Thymus (tissue), 11 donors: ENCODE results near the gene LTN1. TPM values are rescaled to one million over a fixed set of nuclear protein-coding genes. Genes with fewer than 3 reads are reported as not detected.
"Not testable (repeated sequence)": the region's sequence is repeated elsewhere in the genome, so short reads cannot be mapped to it uniquely, and the experiment has no call there.

Source experiments
- DNase-seq, 9 donors: peaks; one replicate each; pipeline ENCODE4 v3.0.0-alpha.2; 2013; ENCODE audit warnings: low spot score in 9 of 9, low read depth in 6 of 9, missing footprints in 1 of 9
- H3K27ac ChIP-seq, 2 donors: one replicate each; pipeline ENCODE4 v1.5.1; 2013; ENCODE audit warnings: control low read depth in 1 of 2, low read depth in 1 of 2, low read length in 1 of 2, mild to moderate bottlenecking in 1 of 2, moderate library complexity in 1 of 2
- H3K27me3 ChIP-seq, 2 donors: one replicate each; pipeline ENCODE4 v1.5.1; 2013; ENCODE audit warnings: low read length in 1 of 2; ENCODE audit not compliant: control insufficient read depth in 2 of 2, insufficient read depth in 1 of 2
- H3K36me3 ChIP-seq, 2 donors: one replicate each; pipeline ENCODE4 v1.5.1; 2013; ENCODE audit warnings: low read length in 1 of 2, mild to moderate bottlenecking in 1 of 2, moderate library complexity in 1 of 2; ENCODE audit not compliant: control insufficient read depth in 2 of 2, insufficient read depth in 2 of 2
- H3K4me1 ChIP-seq, 2 donors: one replicate each; pipeline ENCODE4 v1.5.1; 2013; ENCODE audit warnings: low read length in 2 of 2; ENCODE audit not compliant: control insufficient read depth in 2 of 2, insufficient read depth in 2 of 2
- H3K4me3 ChIP-seq, 2 donors: one replicate each; pipeline ENCODE4 v1.5.1; 2013; ENCODE audit warnings: low read length in 2 of 2, control low read depth in 1 of 2, mild to moderate bottlenecking in 1 of 2
- H3K9me3 ChIP-seq, 2 donors: one replicate each; pipeline ENCODE4 v1.5.1; 2013; ENCODE audit warnings: low read length in 1 of 2, mild to moderate bottlenecking in 1 of 2; ENCODE audit not compliant: control insufficient read depth in 2 of 2, insufficient read depth in 1 of 2
- WGBS: extraction: QIAGEN DNeasy Blood & Tissue Kit; methylation state at CpG from one replicate; pipeline ENCODE4 v1.1.7; 2013; 5-methylcytosine and 5-hydroxymethylcytosine counted together
- polyA plus RNA-seq: library from polyadenylated mRNA; stranded (reverse); fragments of 200-250 nt; gene quantifications from one replicate; pipeline ENCODE4 v1.2.3, GENCODE V29; 2013
- total RNA-seq: library from RNA; stranded (reverse); fragments of 120-200 nt; gene quantifications from one replicate; pipeline ENCODE4 v1.2.4, GENCODE V29; 2013
- donor health status: healthy.

Gene LTN1
- total and polyA plus RNA-seq, 2 donors: 10.4 to 20.9 TPM

DNA sequence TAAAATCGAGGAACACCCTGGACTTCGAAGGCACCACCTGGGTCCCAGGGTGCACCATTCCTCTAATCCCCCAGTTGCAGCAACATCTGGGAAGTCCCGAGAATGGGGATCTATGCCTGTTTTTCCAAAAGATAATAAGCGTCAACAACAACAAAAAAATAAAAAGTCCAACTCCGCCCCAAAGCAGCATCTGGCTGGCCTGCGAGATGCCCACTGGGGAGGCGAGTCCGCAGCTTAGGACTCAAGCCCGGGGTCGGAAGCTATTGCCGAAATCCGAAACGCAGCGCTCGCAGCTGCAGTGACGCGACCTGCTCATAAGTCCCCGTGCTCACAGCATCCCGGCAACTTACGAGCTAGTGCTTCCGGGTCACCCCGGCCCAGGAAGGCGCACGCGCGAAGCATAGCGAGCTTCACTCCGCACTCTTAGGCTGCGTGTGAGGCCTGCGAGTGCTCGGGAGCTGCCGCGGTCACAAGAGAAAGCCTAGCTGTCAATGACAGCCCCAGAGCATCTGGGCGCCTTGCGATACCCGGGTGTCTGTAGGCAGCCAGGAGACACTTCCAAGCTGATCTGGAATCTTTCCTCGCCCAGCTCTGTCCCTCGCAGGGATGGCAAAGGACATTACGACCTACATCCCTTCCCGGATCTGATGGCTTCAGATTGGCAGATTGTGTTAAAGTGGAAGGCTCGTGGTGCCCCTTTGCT lies 9.9 kb upstream of the LTN1 start:
- WGBS: under 1% methylated on average over 41 of the region's 41 CpGs
- H3K27ac ChIP-seq: peak overlapping the region; percentile 97 to 98

DNA sequence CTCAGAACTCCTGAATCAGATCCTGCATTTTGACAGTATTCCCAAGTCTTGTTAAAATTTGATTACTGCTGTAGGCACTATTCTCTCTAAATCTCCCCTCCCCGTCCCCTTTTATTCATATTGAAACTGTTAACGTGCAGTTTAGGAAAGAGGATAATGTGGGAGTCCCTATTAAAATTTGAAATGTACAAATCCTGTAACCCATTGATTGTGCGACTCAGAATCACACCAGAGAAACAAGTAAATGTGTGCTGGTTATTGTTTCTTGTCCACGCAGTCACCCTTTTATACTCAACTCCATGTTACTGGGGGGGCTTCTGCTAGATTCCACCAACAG lies 584 bp upstream of the LTN1 start:
- 66% methylated on average over 4 of the region's 4 CpGs for WGBS
- Histone ChIP-seq H3K27ac (peak overlapping the region; percentile 89 to 92), H3K27me3 (no peaks in the 10 kb centered on the region)

More for the DNA sequence above, 9.9 kb upstream of the LTN1 start:
- H3K27me3 ChIP-seq: no peaks in the 10 kb centered on the region
- peaks cover 0 to 12% of the 10 kb centered on the region in 2 donors for H3K36me3 ChIP-seq
- DNase-seq: peak; percentile 87 to 98 (median 94)
- peak overlapping the region; percentile 46 to 80 for H3K4me3 ChIP-seq
- peaks cover 4 to 9% of the 10 kb centered on the region in 2 donors for H3K4me1 ChIP-seq
- no peaks in the 10 kb centered on the region for H3K9me3 ChIP-seq

DNA sequence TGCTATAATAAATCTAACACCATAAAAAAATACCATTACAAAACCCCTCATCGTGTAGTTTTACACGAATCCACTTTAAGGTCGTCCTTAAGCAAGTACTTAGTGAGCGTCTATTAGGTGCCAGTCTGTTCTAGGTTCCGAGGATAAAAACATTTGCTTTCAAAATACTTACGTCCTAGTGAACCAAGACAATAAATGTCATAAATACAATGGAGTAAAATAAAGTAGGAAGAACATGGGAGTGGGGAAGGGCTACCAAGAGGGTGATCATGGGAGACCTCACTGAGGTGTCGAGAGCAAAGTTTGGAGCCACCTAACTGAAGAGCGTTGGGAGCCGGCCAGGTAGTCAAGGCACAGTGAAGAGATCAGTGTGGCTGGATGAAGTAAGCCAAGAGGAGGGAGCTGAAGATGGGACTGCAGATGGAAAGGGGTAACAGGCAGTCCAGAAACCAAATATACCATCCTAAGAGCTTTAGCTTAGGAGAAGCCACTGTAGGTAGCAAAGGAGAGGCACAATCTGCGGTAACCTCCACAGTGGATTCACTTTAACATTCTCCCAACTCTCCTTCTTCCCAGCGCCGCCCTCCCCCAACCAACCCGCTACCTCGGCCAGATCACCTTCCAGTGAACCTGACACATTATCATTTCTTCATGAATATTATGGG lies 684 bp downstream of the LTN1 start:
- peak overlapping the region; percentile 90 to 92 for H3K27ac ChIP-seq
- 6% methylated on average over 14 of the region's 14 CpGs for WGBS
- H3K4me3 ChIP-seq: peak overlapping the region; percentile 58 to 80
- peak in 3 of 9 donors; percentile 3 to 17 (median 7) for DNase-seq
- H3K9me3 ChIP-seq: no peaks in the 10 kb centered on the region
- H3K36me3 ChIP-seq: peaks cover 0 to 2% of the 10 kb centered on the region in 2 donors
- H3K27me3 ChIP-seq: no peaks in the 10 kb centered on the region
- peaks cover 4 to 8% of the 10 kb centered on the region in 2 donors for H3K4me1 ChIP-seq

More for the DNA sequence above, 584 bp upstream of the LTN1 start:
- peaks cover 4 to 8% of the 10 kb centered on the region in 2 donors for H3K4me1 ChIP-seq
- DNase-seq: no peak
- no peaks in the 10 kb centered on the region for H3K9me3 ChIP-seq
- H3K4me3 ChIP-seq: peak overlapping the region; percentile 58 to 80
- peaks cover 0 to under 1% of the 10 kb centered on the region in 2 donors for H3K36me3 ChIP-seq

DNA sequence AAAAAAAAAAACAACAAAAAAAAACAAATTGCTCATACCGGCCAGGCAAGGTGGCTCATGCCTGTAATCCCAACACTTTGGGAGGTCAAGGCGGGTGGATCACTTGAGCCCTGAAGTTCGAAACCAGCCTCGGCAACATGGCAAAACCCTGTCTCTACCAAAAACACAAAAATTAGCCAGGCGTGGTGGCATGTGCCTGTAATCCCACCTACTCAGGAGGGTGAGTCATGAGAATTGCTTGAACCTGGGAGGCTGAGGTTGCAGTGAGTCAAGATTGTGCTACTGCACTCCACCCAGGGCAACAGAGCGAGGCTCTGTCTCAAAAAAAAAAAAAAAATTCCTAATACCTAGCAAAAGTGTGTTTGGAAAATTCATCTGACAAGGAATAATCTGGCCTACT lies 4.5 kb downstream of the LTN1 start:
- not testable (repeated sequence) for H3K27ac ChIP-seq, H3K27me3 ChIP-seq, H3K4me3 ChIP-seq, H3K9me3 ChIP-seq, H3K4me1 ChIP-seq, DNase-seq
- H3K36me3 ChIP-seq: peaks cover 8 to 23% of the 10 kb centered on the region in 2 donors
- WGBS: 98% methylated on average over 6 of the region's 6 CpGs

DNA sequence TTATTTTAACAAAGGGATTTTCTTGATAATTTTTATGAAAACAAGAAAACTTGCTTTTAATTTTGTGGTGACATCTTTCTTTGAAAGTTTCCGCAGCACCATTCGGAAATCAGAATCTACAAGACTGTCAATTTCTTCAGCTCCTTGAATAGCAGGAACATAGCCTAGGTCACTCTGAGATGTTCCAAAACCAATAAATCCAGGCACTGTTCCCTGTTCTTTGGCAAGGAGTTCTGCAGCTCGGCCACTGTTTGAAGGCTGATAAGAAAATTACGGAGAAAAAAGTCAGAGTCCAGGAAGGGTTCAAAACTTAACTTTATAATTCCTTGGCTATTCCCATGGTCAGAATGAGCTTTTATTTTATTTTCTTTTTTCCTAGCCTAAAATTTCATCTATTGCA lies 6.0 kb downstream of the LTN1 start:
- peaks cover 21 to 37% of the 10 kb centered on the region in 2 donors for H3K36me3 ChIP-seq
- WGBS: 98% methylated on average over 4 of the region's 4 CpGs

DNA sequence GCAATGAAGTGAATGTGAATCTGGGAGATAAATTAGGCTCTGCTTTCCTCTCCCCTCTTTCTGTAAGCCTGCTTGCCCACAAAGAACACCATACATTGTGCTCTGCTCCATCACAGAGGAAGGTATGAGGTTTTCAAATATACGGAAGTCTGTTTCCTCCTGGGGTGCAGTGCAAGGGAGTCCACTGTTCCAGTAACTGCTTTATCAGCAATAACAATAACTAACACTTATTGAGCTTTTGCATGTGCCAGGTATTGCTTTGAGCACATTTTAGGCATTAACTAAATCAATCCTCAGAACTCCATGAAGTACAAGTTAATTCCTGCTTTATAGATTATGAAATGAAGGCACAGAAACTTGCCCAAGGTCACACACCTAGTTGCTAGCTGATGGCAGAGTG lies 10.0 kb downstream of the LTN1 start:
- H3K27ac ChIP-seq: no peak overlapping the region
- H3K36me3 ChIP-seq: peaks cover 30 to 51% of the 10 kb centered on the region in 2 donors
- H3K4me1 ChIP-seq: no peaks in the 10 kb centered on the region
- no peaks in the 10 kb centered on the region for H3K27me3 ChIP-seq
- no peaks in the 10 kb centered on the region for H3K9me3 ChIP-seq
- no peak overlapping the region for H3K4me3 ChIP-seq
- no peak for DNase-seq
- WGBS: 88% methylated on average over 1 of the region's 1 CpG

More for the DNA sequence above, 6.0 kb downstream of the LTN1 start:
- Histone ChIP-seq H3K4me3 (no peak overlapping the region), H3K27me3 (no peaks in the 10 kb centered on the region), H3K9me3 (no peaks in the 10 kb centered on the region), H3K4me1 (peaks cover 0 to 5% of the 10 kb centered on the region in 2 donors), H3K27ac (no peak overlapping the region)
- no peak for DNase-seq

DNA sequence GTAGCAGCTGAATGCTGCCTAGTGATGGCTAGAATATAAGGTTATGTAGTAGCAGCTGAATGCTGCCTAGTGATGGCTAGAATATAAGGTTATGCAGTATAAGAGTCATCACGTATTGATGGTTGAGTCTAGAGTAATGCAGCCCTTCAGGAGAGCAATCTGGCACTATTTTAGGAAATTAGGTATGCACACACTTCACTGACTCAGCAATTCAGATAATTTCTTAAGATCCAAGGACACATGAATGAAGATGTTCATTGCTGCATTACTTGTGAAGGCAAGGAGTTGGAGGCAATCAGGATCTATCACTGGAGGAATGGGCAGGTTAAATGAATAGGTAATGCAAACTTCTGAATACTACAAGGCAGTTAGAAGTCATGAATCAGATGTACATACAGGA lies 13.6 kb downstream of the LTN1 start:
- DNase-seq: no peak
- Histone ChIP-seq H3K36me3 (peaks cover 34 to 61% of the 10 kb centered on the region in 2 donors), H3K27me3 (no peaks in the 10 kb centered on the region), H3K27ac (no peak overlapping the region), H3K9me3 (no peaks in the 10 kb centered on the region), H3K4me1 (no peaks in the 10 kb centered on the region), H3K4me3 (no peak overlapping the region)
- WGBS: 100% methylated on average over 1 of the region's 1 CpG

DNA sequence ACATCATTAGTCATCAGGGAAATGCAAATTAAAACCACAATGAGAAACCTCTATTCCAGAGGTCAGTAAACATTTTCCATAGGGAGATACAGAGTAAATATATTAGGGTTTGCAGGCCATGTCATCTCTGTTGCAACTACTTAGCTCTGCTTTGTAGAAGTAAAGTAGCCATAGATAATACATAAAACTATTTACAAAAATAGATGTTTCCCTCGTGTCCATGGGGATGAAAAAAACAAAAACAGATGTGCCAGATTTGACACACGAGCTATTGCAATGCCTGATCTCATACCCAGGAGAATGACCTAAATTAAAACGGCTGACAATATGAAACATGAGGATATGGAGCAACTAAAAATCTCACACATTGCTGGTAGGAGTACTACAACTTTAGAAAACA lies 17.3 kb downstream of the LTN1 start:
- H3K4me3 ChIP-seq: no peak overlapping the region
- H3K36me3 ChIP-seq: peaks cover 19 to 42% of the 10 kb centered on the region in 2 donors
- H3K27me3 ChIP-seq: no peaks in the 10 kb centered on the region
- H3K27ac ChIP-seq: no peak overlapping the region
- WGBS: 96% methylated on average over 3 of the region's 3 CpGs
- H3K9me3 ChIP-seq: no peaks in the 10 kb centered on the region
- no peak for DNase-seq
- H3K4me1 ChIP-seq: no peaks in the 10 kb centered on the region

DNA sequence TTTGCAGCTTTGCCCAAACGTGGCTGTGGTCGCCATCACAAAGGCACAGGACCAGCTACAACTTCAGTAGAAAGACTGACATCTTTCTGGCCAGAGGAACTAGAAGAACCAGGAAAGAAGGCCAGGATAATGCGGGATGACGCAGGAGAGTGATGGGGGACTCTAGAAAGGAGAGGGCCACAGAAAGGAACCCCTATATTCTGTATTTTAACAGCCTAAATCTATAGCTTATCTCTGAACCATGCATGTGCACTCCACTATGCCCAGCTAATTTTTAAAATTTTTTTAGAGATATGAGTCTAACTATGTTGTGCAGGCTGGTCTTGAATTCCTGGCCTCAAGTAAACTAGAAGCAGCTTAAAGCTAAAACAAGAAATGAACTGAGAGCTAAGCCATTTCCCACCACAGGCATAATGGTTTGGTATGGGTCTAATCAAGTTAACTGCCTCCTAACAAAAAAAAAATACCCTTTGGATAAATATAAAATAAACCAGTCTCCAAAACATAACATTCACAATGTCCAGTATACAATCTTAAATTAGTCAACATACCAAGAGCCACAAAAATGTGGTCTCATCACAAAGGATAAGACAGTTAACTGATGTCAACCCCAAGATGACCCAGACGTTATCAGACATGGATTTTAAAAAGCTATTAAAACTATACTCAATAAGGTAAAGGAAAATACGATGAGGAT lies 18.0 kb downstream of the LTN1 start:
- Histone ChIP-seq H3K9me3 (no peaks in the 10 kb centered on the region), H3K27me3 (no peaks in the 10 kb centered on the region), H3K4me3 (no peak overlapping the region), H3K27ac (no peak overlapping the region), H3K4me1 (no peaks in the 10 kb centered on the region), H3K36me3 (peaks cover 21 to 40% of the 10 kb centered on the region in 2 donors)
- WGBS: 97% methylated on average over 6 of the region's 6 CpGs
- DNase-seq: no peak
